ENCODE data around the gene MTG1.
"Not testable (repeated sequence)": the region's sequence is repeated elsewhere in the genome, so short reads cannot be mapped to it uniquely, and the experiment has no call there.

MTG1 gene

GRCh38 chr10:133465191-133465949, 71.4 kb downstream of the MTG1 start:
- Histone ChIP-seq H3K4me3 (ENCODE audit: low read depth, low read length) (no peak overlapping the region), H3K79me2 (no peaks in the 10 kb centered on the region), H3K9ac (no peak overlapping the region), H3K9me3 (ENCODE audit: control insufficient read depth, low read length) (no peaks in the 10 kb centered on the region), H3K4me1 (no peaks in the 10 kb centered on the region), H3K36me3 (ENCODE audit: control insufficient read depth, insufficient read depth, low read length) (no peaks in the 10 kb centered on the region), H3K27ac (no peak overlapping the region), H2AFZ (no peak overlapping the region), H3K27me3 (ENCODE audit: control insufficient read depth, insufficient read depth, low read length) (no peaks in the 10 kb centered on the region), H3K4me2 (ENCODE audit: low read length) (no peak overlapping the region)
- no peak for TF ChIP-seq CTCF (IDR thresholded peaks at IDR 0.05)

GRCh38 chr10:133465950-133466474, 72.1 kb downstream of the MTG1 start:
- Histone ChIP-seq H3K4me2 (ENCODE audit: low read length) (no peak overlapping the region), H3K27me3 (ENCODE audit: control insufficient read depth, insufficient read depth, low read length) (no peaks in the 10 kb centered on the region), H3K27ac (no peak overlapping the region), H3K36me3 (ENCODE audit: control insufficient read depth, insufficient read depth, low read length) (no peaks in the 10 kb centered on the region), H3K4me1 (no peaks in the 10 kb centered on the region), H3K79me2 (no peaks in the 10 kb centered on the region), H2AFZ (no peak overlapping the region), H3K9me3 (ENCODE audit: control insufficient read depth, low read length) (no peaks in the 10 kb centered on the region), H3K4me3 (ENCODE audit: low read depth, low read length) (no peak overlapping the region), H3K9ac (no peak overlapping the region)
- TF ChIP-seq CTCF (IDR thresholded peaks at IDR 0.05) = no peak

- no peaks in the 10 kb centered on the region for H3K27me3 ChIP-seq (ENCODE audit: control insufficient read depth, insufficient read depth, low read length)
- H3K4me3 ChIP-seq (ENCODE audit: low read depth, low read length) = no peak overlapping the region
- H2AFZ ChIP-seq = no peak overlapping the region
- H3K9me3 ChIP-seq (ENCODE audit: control insufficient read depth, low read length) = no peaks in the 10 kb centered on the region
- H3K9ac ChIP-seq = no peak overlapping the region
- no peaks in the 10 kb centered on the region for H3K4me1 ChIP-seq
- H3K79me2 ChIP-seq = no peaks in the 10 kb centered on the region
- no peak overlapping the region for H3K27ac ChIP-seq
- no peak for TF ChIP-seq CTCF (IDR thresholded peaks at IDR 0.05)
- H3K36me3 ChIP-seq (ENCODE audit: control insufficient read depth, insufficient read depth, low read length) = no peaks in the 10 kb centered on the region
- H3K4me2 ChIP-seq (ENCODE audit: low read length) = no peak overlapping the region
These were observed 72.8 kb downstream of the MTG1 start for GRCh38 chr10:133466683-133467275.

- Histone ChIP-seq H3K4me2 (ENCODE audit: low read length) (no peak overlapping the region), H2AFZ (no peak overlapping the region), H3K4me1 (no peaks in the 10 kb centered on the region), H3K9me3 (ENCODE audit: control insufficient read depth, low read length) (no peaks in the 10 kb centered on the region), H3K9ac (no peak overlapping the region), H3K36me3 (ENCODE audit: control insufficient read depth, insufficient read depth, low read length) (no peaks in the 10 kb centered on the region), H3K27ac (no peak overlapping the region), H3K79me2 (no peaks in the 10 kb centered on the region), H3K4me3 (ENCODE audit: low read depth, low read length) (no peak overlapping the region), H3K27me3 (ENCODE audit: control insufficient read depth, insufficient read depth, low read length) (no peaks in the 10 kb centered on the region)
- TF ChIP-seq CTCF (IDR thresholded peaks at IDR 0.05) = no peak
These were observed 73.4 kb downstream of the MTG1 start for GRCh38 chr10:133467286-133467911.

GRCh38 chr10:133469205-133469604, 75.2 kb downstream of the MTG1 start:
- not testable (repeated sequence) for H3K79me2 ChIP-seq; H3K27me3 ChIP-seq (ENCODE audit: control insufficient read depth, insufficient read depth, low read length); H3K36me3 ChIP-seq (ENCODE audit: control insufficient read depth, insufficient read depth, low read length); H3K4me2 ChIP-seq (ENCODE audit: low read length); H3K4me1 ChIP-seq; H3K4me3 ChIP-seq (ENCODE audit: low read depth, low read length); H3K9me3 ChIP-seq (ENCODE audit: control insufficient read depth, low read length); H2AFZ ChIP-seq; H3K27ac ChIP-seq; H3K9ac ChIP-seq

Measured in parathyroid adenoma (tissue), 2 donors.